ENCODE measurements around the gene ATP8A2.

The ATP8A2 gene

GRCh38 chr13:25675060-25675459 lies 303.3 kb downstream of the ATP8A2 start:
- no peak for TF ChIP-seq CTCF (IDR thresholded peaks at IDR 0.05; ENCODE audit: low read depth, low read length, missing control alignments)
- DNase-seq (ENCODE audit: extremely low read depth, low read depth) = no peak
- H3K4me3 ChIP-seq (replicated peaks; ENCODE audit: low read depth, low read length) = no peak overlapping the region

GRCh38 chr13:25677956-25678355 lies 306.2 kb downstream of the ATP8A2 start:
- no peak for DNase-seq (ENCODE audit: extremely low read depth, low read depth)
- TF ChIP-seq CTCF (IDR thresholded peaks at IDR 0.05; ENCODE audit: low read depth, low read length, missing control alignments) = no peak
- H3K4me3 ChIP-seq (replicated peaks; ENCODE audit: low read depth, low read length) = no peak overlapping the region

- no peak for TF ChIP-seq CTCF (IDR thresholded peaks at IDR 0.05; ENCODE audit: low read depth, low read length, missing control alignments)
- no peak for DNase-seq (ENCODE audit: extremely low read depth, low read depth)
These were observed 306.6 kb downstream of the ATP8A2 start for GRCh38 chr13:25678398-25678797.

GRCh38 chr13:25679159-25679558 lies 307.4 kb downstream of the ATP8A2 start:
- TF ChIP-seq CTCF (IDR thresholded peaks at IDR 0.05; ENCODE audit: low read depth, low read length, missing control alignments) = no peak
- DNase-seq (ENCODE audit: extremely low read depth, low read depth) = no peak
- no peak overlapping the region for H3K4me3 ChIP-seq (replicated peaks; ENCODE audit: low read depth, low read length)

More at GRCh38 chr13:25678398-25678797, 306.6 kb downstream of the ATP8A2 start:
- no peak overlapping the region for H3K4me3 ChIP-seq (replicated peaks; ENCODE audit: low read depth, low read length)

GRCh38 chr13:25679936-25680335 lies 308.2 kb downstream of the ATP8A2 start:
- no peak for DNase-seq (ENCODE audit: extremely low read depth, low read depth)
- TF ChIP-seq CTCF (IDR thresholded peaks at IDR 0.05; ENCODE audit: low read depth, low read length, missing control alignments) = no peak
- H3K4me3 ChIP-seq (replicated peaks; ENCODE audit: low read depth, low read length) = no peak overlapping the region

GRCh38 chr13:25682276-25682675 lies 310.5 kb downstream of the ATP8A2 start:
- no peak for DNase-seq (ENCODE audit: extremely low read depth, low read depth)
- H3K4me3 ChIP-seq (replicated peaks; ENCODE audit: low read depth, low read length) = no peak overlapping the region
- TF ChIP-seq CTCF (IDR thresholded peaks at IDR 0.05; ENCODE audit: low read depth, low read length, missing control alignments) = no peak

- no peak overlapping the region for H3K4me3 ChIP-seq (replicated peaks; ENCODE audit: low read depth, low read length)
- DNase-seq (ENCODE audit: extremely low read depth, low read depth) = no peak
- no peak for TF ChIP-seq CTCF (IDR thresholded peaks at IDR 0.05; ENCODE audit: low read depth, low read length, missing control alignments)
These were observed 311.3 kb downstream of the ATP8A2 start for GRCh38 chr13:25683056-25683455.

Measured in HFF-Myc (cell line).